Renal pelvis (tissue), 4 donors: ENCODE data around the gene EPB41L2. TPM values are rescaled to one million over a fixed set of nuclear protein-coding genes. Genes with fewer than 3 reads are reported as not detected.

ENCODE experiments used
- DNase-seq: peaks from one replicate; pipeline ENCODE4 v3.0.0-alpha.2; 2013
- polyA plus RNA-seq, 3 donors: library from polyadenylated mRNA; unstranded; fragments of 120-200 nt; gene quantifications; one replicate each; pipeline ENCODE4 v1.2.1, GENCODE V29; 2013; ENCODE audit not compliant: insufficient read length in 3 of 3

Gene EPB41L2
- polyA plus RNA-seq, 3 donors: 130 to 154 (median 144) TPM

DNA sequence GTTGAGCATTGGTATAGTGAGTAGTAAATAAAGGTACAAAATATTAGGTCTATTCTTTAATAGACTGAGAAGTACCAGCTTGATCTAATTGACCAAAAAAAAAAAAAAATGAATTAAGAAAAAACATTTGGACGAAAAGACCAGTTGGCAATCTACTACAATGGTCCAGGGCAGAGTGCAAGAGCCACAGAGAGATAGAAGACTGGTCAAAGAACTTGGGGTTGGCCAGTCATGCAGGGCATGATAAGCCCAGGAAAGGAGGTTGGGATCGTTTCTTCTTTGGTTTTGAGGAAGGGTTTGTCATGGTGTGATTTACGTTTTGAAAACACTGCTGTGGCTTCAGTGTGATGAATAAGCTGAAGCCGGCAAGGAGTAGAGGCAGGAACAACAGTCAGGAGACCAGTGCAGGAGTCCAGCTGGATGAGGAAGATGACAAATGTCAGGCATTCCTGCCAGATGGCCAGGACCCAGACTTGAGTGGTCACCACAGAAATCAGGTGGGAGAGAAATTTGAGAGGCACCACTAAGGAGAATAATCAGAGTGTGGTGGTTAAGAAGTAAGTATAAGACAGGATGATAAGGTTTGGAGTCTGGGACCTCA, 221.8 kb downstream of the EPB41L2 start:
- DNase-seq: no peak

DNA sequence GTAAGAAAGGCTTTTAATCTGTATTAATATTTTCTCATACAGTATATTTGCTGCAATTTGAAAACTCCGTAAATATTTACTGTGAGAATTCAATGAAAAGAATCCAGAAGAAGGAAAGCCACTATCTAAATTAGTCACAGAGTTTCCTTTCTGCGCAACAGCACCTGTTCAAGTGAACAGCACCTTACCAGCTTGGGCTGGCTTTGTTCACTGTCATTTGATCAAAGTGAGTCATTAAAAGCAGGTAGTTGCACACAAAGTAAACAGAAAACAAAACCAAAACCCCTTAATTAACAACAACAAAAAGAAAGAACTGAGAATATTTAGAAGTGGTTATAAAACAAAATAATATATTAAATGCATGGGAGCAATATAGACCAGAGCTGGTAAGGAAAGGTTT, 223.0 kb downstream of the EPB41L2 start:
- no peak for DNase-seq

DNA sequence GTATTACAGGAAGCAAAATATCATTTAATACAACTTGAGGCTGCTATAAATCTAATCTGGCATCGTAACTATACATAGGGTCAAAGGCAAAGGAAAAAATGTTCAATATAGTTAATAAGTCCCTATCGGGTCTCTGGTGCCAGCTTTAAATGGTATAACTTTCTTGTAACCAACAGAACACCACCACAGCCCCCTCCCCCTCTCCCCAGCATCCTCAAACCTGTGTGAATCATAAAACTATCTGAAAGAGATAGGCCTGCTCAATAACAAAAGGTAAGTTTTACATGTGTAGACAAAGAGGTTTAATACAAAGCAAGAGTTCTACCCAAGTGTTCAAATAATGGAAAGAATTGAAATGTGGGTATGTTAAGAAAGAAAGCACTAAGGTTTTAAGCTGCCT, 223.7 kb downstream of the EPB41L2 start:
- DNase-seq: no peak

DNA sequence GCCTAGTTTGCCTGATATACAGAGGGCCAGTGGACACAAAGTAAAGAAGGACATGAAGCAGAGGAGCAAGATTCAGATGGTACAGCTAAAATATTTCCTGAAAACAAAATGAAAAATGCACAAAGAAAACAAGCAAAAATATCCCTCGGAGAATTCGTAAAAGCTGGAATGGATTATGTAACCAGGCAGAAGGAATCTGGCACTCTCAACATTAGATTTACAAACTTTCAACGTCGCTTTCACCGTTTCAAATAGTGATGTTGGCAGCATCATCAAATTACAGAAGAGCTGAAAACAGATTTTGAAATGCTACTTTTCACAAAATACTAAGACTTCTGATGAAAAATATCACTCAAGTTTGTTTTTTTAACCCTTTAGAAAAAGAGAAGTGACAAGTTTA, 224.1 kb downstream of the EPB41L2 start:
- DNase-seq: no peak

DNA sequence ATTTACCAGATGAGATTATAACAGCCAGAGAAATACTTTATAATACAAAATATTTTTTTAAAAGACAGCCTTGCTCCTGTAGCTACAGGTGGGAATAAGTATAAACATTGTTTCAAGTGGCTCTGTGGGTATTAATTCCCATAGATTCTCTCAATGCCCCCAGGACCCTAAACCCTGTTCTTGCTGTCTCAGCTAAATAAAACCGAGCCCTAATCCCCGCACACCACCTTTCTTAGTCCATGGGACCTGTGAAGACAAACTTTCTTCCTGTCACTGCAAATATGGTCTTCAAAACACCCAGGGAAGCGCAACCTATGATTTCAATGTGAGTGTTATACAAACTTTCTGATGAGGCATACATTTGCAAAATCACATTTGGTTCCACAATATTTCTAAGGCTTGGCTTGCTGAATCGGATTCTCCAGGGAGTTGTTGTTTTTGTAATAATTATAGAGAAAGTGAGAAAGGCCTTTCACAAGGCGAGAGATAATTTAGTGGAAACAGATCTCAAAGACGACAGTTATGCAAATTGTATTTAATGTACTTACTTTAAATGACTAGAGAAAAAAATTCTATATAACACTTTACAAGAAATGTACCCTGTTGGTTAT, 224.7 kb downstream of the EPB41L2 start:
- DNase-seq: no peak

DNA sequence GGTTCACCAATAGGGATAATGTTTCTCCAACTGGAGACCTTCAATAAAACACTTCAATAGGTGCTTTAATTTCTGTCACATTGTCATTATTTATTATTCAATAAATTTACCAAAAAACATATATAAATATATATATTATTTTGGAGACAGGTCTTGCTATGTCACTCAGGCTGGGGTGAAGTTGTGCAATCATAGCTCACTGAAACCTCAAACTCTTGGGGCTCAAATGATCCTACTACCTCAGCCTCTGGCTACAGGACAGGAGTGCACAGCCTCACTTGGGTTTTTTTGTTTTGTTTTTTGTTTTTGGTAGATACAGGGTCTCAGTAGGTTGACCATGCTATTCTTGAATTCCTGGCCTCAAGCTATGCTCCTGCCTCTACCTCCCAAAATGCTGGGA, 226.0 kb downstream of the EPB41L2 start:
- DNase-seq: no peak

DNA sequence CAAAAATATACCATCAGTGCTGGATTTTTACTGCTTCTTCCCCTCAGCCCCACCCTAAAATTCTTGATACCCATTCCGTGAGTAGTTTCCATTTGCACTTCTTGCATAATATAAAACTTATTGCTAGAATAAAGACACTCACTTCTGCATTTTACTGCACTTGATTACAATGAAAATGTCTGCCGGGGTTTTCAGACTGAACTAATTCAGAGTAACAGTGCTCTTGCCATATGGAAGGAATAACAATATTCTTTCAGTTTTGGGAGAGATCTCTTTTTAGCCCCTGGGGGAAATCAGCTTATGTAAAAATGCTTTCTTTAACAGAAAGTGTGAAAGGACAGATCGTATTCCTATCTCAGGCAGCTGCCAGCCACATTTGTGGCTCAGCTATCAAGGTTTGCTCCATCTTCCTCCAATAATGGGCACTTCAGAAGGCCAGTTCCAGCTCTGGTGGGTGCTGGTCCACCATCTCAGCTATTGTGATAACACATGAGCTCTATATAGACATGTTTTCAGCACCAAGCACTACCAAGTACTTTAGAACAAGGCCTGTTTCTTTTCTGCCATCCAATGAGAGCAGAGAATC, 226.9 kb downstream of the EPB41L2 start:
- no peak for DNase-seq

DNA sequence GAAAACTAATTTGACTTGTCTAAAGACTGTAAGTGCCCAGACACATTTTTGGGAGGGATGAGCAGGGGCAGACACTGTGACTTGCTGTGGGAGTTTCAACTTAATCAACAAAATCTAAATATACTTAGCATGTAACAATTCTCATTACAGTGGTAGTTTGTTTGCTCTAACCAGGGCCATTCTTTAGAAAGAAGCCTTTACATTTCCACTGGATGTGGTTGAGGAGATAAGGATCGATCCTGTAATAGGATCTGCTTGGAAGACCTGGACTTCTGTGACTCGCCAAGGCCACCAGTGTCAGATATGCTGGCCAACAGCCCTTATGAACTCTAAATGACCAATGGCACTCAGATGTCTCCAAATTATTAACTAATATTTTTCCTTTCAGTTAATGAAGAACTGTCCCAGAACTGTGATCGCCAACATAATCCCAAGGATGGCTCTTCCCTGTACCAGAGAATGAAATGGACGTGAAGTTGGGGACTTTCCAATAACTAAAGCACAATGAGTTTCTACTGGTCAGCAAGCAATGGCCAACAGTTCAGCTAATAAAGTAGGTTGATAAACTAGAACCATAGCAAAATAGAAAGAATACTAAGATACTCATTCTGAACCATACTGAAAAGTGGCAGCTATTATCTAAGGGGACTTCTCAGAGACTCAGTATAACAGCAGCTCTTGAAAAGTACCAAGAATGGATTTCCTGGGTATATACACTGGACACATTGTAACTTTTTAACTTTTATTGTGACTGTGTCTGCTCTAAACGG, 228.4 kb downstream of the EPB41L2 start:
- no peak for DNase-seq

DNA sequence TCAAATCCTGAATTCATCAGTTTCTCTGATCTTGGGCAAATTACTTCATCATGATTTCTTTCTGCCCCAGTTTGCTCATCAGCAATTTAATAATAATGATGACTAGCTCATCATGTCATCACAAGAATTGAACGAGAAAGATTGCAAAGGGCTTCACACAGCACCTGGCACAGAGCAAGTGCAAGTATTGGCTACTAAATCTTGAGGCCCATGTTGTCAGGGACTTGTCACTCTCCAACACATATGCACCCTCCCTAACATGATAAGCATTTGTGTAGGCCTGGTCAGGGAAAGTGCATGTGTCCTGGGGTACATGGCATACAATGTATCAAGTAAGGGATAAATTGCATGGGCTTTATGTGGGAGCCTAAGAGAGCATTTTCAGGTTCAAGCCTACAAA, 229.5 kb downstream of the EPB41L2 start:
- no peak for DNase-seq

DNA sequence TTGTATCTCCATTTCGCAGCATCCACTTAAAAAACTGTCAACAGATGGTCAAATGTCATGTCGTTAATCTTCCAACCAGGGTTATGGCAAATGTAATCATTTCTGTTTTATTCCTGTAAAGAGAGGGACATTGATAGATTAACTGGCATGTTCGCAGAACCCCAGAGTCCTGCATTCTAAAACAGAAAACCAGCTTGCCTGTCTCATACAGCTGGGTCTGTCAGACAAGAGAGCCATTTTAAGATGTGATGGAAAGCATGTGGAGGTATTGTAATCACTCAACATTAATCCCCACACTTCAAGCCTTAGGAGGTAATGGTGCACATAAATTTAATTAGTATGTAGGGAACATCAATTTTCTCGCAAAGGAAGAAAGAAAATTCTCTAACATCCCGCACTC, 231.4 kb downstream of the EPB41L2 start:
- DNase-seq: no peak

DNA sequence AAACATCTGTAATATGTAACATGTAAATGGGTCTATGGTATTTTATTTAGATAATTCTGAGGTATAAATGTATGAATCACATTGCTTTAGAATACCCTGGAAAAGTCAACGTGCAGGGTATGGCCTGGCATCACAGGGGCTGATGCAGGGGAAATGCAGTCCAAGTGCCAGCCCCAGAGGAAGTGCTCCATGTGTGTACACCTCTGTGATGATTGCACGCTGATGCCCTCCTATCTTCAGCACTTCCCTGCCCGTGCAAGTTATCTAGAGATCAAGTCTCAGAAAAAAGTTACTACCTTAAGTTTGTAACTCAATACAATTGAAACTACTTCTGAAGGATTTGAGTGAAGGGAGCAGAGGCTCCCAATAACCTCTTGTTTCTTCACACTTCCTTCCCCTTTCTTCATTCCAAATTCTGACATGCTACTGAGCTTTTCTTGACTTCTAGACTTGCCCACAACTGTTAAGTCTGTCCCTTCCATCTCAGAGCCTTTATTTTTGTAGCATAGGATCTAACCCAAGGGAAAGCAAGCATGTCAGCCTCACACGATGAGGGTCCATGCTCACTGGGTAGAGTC, 233.6 kb downstream of the EPB41L2 start:
- no peak for DNase-seq

DNA sequence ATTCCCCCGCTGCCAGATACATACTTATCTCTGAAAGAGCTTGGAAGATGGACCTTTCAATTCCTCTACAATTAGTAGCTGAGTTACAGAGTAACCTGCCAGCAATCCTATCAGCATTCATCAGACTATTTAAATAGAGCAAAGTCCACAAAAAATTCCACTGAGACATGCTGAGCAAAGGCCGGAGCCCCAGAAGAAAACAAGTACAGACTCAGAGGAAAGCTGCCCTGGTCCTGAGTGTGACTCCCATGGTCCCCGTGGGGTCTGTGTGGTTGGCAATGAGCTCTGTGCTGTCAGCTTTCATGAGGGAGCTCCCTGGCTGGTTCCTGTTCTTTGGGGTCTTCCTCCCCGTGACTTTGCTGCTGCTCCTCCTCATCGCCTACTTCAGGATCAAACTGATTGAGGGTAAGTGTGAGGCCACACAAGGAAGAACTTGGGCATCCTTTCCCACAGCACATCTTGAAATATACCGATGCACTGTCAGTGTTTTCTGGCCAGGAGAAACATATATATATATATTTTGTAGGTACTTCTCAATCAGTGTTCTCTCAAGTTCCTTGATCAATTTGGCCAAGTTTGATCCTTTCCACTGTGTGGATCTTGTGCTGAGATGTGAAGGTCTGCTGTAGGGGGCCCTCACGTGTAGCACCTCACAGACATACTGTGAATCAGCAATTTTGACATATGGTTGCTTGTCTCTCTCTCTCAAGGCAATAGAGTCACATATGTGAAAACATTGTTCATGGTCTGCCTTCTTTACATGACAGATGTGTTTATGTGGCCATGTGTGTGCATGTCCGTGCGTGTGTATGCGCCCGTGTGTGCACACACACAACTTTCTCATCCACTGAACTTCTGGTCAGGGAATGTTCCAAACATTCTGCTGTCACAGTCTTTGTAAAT, 235.5 kb downstream of the EPB41L2 start, which contains the start of gene SMLR1:
Gene SMLR1, plus strand, starts transcription at position 160 of the 903 bp plus-strand sequence. Its CDS starts 8 bp downstream, at position 168.
- no peak for DNase-seq

DNA sequence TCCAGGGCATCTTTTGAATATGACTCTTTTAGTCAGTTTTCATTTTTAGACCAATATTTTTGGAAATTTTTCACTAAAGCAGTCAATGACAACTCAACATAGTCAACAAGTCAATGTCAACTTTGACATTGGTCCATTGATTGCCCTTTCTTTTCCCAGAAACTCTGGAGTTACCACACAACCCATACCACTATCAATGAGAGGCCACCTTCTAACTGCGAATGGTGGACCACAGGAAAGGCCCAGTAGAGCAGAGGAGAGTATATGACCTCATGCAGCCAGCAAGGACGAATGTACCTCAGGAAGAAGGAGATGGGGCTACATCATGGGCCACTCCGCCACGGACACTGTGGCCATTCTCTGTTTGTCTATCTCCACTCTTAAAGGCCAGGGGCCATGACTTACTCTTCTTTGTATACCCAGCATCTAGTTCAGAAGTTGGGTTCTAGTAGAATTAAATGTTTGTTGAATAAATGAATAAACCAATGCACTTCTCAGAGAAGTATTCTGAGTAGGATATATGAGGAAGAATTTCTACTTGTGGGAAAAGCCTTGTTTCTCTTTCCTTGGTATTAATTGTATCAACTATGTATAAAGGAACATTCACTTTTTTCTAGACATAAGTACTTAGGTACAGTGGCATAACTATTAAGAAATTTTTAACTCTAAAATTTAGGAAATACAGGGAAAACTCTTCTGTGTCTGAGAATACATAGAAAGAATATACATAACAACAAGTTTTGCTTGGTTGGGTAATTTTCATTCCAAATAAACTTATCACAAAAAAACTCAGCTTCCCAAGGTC, 236.4 kb downstream of the EPB41L2 start:
- DNase-seq: no peak

DNA sequence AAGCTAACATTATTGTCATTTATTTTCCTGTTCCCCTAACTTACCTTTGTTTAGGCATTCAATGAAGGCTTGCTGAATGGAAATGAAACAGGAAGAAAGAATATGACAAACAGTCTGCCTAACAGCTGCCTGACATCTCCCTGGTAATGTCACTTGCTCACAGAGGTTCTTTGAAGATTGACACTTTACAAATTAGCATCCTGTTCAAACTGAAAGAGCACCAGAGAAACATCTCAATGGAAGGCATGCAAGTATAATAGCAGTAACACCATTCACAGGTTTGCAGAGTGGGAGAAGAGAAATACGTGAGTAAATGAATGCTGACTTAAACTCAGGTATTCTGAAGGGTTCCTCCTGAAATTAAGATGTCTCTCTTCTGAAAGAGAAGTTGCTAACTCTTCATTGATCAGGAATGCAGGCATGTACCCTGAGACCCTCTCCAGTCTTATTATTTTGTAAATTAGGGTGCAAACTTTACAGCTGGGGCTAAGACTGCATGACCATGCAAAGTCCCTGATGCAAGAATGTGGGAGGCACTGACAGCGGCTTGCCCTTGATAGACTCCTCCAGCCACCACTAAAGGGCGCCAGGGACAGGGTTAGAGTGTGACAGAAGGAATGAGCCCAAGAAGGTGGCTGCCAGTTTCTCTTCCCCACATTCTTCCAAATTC, 237.1 kb downstream of the EPB41L2 start:
- no peak for DNase-seq

DNA sequence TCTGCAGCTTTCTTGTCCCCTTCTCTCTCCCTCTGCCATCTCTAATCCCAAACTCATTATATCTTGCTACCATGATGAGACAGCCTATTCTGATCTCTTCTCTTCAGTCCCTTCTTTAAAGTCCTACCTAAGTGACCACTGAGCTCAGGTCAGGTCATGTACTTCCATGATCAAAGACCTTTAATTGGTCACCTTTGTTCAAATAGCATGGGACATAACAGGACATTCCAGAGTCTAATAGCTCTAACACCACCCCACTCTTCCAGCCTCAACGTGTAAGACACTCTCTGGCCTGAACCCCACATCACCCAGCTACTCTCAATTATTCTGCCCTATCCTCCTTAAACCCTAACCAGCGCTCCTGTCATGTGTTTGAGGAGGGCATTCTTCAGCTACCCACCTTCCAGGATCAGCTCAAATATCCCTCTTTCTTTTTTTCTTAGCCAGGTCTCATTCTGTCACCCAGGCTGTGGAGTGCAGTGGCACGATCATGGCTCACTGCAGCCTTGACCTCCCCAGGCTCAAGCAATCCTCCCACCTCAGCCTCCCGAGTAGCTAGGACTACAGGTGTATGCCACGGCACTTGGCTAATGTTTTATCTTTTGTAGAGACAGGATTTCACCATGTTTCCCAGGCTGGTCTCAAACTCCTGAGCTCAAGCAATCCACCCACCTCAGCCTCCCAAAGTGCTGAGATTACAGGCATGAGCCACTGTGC, 237.9 kb downstream of the EPB41L2 start:
- DNase-seq: no peak

DNA sequence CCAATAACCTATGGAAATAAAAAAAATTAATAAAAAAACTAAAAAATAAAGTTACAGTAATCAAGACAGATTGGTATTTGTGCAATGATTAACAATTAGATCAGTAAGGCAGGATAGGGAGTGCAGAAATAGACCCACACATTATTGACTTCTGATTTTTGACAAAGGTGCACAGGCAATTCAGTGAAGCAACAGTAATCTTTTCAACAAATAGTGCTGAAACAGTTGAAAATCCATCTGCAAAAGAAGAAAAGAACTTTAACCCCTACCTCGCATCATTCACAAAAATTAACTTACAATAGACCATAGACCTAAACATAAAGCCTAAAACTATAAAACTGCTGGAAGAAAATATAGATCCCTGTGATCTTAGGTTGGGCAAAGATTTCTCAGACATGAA, 240.3 kb downstream of the EPB41L2 start:
- DNase-seq: no peak

DNA sequence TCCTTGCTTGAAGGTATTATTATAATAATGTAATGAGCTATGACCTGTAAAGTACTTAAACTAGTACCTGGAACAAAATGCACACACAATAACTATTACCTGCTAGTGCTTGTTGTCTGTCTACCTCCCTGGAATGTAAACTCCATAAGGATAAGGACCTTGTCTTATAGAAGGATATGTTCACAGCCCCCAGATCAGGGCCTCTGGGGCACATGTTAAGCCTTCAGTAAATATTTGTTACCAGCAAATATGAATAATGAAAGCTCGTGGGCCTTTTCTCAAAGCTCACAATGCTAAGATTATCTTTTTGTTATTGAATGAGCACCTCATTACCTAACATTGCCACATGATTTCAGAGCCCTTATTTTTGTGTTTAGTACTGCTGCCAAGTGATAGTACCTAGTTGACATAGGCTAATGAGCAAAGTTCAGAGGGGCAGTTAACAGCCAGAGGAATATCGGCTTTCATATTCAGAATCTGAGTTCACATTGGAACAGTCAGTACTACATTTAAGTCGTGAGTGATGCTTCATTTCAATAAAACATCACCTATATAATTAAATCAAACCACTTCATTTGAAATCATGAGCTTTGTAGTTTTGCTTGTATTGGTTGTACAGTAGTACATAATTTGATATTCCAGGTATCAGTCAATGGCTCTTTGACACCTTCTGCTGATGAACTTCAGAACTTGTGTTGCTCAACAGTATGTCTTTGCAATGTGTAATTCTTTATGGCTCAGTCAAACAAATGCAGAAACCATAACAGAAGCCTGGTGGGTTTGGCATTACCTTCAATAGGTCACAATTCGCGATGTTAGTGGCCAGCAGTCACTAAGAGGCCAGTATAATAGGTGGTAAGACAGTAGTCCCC, 247.6 kb downstream of the EPB41L2 start:
- no peak for DNase-seq

DNA sequence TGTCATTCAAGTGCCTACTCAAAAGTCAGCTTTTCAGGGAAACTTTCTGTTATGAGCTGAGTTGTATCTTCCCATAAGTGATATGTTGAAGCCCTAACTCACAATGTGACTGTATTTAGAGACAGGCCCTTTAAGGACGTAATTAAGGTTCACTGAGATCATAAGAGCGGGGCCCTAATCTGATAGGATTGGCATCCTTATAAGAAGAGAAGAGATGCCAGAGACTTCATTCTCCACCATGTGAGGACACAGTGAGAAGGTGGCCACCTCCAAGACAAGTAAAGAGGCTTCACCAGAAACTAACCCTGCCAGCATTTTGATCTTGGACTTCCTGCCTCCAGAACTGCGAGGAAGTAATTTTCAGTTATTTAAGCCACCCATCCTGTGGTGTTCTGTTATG, 248.5 kb downstream of the EPB41L2 start:
- DNase-seq: no peak
